Dedifferentiated amniotic fluid mesenchymal stem cell (primary cell): ENCODE results near the gene ALDH1L1.
A peak's percentile ranks its signal among the peaks of the same experiment; 100 is the strongest.

ENCODE experiments used
- DNase-seq: peaks from one replicate; pipeline ENCODE4 v3.0.0-alpha.2; 2016; ENCODE audit errors: extremely low spot score

The ALDH1L1 gene

DNA sequence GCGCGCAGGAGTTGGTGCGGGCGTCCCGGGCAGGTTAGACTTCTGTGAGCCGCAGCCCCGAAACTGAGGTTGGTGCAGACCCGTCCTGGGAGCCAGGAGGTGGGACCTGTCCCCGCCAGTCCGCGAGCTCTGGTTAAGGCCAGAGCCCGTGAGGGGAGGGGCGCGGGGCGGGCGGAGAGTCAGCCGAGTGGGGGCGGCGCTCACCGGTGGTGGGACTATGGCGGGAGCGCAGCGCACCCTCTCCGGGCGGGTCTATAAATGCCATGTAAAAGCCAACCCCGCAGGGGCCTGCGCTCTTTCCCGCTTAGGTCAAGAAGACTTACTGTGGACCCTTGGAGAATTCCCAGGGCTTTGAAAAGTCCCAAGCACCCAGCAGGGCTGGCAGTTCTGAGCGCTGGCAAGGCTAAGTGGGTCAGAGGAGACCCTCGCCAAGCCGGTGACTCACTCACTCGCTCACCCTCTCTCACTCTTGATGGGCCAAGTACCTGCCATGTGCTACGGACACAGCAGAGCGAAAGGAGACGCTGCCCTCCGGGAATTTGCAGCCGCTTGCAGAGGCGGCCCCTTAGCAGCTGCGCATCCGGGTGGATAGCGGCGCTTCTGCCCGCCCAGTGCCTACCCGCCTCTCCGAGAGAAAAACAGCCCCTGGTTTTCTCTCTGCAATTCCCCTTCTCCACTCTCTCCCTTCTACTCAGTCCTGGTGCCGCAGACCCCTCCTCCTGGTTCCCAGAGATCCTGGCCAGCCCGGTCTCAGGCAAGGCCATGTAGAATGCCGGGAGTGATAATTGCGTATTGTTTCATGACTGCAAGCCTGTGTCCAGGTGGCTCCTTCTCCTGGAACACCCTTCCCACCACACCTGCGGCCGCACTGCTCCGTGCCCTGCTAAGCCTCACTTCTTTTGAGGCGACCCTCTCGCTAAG lies at the start of gene ALDH1L1:
TSS of gene ALDH1L1 (minus strand) at position 110 of the 921 bp plus-strand sequence. CDS start 19,607 bp downstream, outside the sequence.
- DNase-seq: no peak

DNA sequence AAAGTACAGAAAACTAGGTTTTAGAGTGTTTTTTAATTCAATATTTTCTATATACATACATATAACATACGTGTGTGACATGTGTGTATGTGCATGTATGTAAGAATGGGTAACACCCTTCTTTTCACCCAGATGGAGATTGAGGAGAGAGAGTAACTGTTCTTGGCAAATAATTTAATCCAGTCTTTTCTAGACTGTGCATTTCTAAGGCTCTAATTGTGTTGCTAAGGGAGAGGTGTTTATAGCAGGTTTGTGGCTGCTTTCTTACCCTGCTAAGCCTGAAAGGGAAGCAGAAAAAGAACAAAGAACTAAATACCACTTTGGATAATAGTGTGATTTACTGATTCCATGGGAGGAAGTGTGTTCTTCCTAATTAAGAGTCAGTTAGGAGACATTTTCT lies 46.0 kb upstream of the ALDH1L1 start:
- DNase-seq: no peak

DNA sequence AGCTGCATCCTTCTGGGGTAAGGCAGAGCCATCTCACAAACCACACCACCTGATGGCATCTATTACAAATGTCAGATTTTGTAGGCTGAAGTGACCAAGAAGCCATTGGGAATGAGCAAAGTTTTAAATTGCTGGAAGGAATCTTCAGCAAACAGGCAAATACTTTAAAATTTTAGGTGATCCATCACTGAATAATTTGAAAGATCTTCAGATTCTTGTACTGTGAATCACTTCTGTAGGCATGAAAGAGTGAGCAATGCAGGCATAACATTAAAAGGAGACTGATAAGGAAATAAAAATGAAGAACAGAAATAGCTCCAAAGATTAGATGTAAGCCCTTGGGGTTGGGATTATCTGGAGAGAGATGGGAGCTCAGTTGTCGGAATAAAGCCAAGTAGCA lies 36.0 kb upstream of the ALDH1L1 start:
- no peak for DNase-seq

DNA sequence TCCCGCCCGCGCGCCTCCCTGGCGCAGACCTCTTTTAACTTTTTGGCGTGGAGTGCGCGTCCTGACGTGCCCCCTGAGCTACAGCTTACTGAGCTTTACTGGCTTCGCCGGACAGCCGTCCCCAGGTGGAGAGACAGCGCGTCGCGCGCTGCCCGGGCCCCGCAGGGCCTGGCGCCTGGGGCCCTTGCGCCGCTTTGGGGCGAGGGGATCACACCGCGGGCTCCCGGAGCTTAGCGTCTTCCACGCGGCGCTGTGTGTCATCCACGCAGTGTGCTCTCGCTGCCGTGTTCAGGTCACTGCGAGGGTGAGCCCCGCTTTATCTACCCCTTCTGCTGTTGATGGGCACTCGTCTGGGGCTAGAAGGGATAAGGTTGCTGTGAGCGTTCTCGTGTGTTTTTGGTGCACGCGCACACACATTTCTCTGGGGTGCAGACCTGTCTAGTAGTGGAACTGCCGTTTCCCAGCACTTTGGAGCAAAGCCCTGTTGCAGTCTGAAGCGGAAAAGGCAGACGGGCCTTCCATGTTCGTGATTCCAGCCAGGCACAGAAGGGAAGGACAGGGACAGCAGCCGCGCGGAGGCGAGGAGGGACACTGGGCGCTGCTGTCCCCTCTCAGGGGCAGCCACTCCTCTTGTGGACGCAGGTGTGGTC lies 33.1 kb upstream of the ALDH1L1 start:
- no peak for DNase-seq

DNA sequence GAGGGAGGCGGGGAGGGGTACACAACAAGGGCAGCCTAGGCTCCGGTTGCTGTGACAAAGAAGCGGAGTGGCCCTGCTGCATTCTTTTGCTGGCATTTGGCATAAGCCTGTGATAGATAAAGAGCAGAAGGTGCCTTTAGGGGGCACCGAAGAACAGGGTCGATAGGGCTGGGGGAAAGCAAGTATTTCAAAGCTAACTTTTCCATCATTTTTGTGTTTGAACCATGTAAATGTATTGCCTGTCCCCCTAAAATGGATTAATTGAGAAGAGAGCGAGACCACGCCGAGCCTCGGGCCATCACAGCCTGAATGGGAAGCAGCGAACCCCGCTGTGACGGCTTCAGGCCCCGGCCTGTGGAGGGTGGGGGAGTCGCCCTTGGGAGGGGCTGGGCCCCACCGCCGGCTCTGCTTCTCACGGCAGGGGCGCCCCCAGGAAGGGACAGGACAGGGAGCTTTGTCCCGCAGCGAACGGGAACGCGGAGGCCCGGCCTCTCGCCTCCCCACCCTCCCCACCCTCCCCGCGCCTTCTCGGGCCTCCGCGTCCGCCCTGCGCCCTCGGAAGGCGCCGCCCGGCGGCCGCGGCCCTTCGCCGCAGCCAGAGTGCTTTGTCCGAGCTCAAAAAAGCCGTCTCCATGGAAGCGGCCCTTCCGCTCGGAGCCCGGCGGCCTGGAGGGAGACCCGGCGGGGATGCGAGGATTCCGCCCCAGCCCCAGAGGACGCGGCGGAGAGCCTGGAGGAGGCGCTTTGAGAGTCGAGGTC lies 32.4 kb upstream of the ALDH1L1 start:
- no peak for DNase-seq

DNA sequence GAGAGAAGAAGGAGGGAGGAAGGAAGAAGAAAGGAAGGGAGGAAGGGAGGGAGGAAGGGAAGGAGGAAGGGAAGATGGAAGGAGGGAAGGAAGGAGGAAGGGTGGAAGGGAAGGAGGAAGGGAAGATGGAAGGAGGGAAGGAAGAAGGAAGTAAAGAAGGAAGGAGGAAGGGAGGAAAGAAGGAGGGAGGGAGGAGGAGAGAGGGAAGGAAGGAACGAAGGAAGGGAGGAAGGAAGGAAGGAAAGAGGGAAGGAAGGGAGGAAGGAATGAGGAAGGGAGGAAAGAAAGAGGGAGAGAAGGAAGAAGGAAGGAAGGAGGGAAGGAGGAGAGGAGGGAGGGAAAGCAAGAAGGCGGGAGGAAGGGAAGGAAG lies 31.8 kb upstream of the ALDH1L1 start:
- DNase-seq: no peak

DNA sequence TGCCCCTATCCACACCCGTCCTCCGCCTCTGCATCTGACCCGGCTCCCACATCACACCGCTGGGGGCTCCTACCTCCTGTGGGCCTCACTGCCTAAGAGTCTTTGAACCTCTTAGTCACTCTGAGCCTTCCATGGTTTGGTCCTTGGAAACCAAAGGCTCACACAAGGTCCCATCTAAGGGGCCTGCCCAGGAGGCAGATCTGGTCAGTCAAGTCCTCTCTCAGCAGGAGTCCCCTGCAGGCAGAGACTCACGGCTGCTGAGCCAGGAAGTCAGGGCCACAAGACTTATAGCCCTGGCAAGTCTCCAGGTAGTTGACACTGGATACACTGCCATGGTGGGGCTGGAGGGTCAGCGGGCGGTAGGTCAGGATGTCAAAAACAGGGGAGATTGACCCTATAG lies 31.2 kb upstream of the ALDH1L1 start:
- DNase-seq: no peak

DNA sequence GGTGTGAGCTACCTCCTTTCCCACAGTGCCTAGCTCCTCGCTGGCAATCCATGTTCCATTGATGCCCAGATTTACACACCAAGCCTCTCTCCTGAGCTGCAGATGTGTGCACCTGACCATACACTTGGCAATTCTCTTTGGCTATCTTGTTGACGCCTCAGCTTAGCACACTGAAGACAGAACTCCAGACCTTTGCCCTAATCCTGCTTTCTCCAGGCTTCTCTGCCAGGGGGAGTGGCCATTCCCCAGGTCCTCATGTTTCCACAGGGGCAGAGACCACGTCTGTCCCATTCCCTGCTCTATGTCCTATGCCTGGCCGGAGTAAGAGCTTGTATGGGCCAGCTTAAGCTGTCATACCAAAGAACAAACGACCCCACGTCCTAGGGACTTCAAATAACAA lies 30.2 kb upstream of the ALDH1L1 start:
- DNase-seq: no peak

DNA sequence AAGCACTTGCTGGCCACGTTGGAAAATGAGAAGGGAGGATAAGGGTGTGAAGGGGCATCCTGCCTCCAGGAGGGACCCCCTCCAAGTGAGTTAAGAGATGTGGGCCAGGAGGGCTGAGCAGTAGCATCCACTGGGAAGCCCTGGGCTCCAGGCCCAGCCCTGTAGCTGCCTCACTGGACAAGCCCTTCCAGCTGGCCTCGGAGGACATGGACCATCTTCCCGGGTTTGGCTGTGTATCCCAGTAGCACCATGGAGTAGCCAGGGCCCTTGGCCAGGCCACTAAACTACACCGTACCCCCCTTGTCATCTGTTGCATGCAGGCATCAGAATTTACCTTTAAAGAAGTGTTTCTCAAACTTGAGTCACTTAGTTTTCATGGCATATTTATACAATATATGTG lies 29.4 kb upstream of the ALDH1L1 start:
- no peak for DNase-seq

DNA sequence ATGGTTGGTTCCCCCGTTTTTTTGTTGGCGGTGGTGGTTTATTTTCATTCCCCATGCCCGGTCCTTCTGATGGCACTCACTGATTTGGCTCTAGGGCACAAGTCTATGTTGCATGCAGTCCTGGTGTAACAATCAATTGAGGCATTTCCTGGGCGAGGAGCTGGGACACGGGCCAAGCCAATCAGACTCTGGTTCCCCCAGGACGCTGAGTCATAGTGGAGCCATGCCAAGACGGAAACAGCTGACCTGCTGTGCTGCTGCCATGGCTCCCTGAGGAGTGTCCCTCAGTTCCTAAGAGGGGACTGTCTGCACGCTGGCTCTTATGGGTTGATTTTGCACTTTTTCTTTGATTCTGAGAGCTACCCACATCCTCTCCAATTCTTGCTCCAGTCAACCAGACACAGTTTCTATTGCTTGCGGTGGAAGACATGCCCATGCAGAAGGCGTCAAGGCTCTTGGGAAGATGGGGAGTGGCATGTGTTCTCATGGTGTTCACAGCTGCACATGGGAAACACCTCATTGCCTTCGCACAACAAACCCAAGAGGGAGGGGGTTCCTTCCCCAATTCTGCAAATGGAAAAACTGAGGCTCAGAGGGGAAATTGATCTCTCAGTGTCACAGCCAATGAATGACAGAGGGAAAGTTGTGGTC lies 28.3 kb upstream of the ALDH1L1 start:
- DNase-seq: peak; percentile 72

DNA sequence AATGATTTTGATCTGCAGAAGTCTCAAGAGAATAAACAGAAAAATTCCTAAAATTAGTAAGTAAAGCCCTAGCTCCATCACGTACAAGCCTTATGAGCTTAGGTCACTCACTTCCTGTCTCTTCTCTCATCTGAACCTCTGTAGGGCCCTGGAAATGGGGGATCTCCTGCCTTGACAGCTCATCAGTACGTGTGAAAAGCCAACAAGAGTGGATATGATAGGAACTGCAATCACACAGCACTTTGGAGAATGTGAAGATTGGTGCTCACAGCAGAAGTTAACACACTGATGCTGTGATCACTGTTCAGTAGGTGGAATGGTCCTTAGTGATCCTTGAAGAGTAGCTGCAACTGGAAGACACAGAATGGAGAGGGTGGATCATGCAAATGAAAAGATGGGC lies 27.8 kb upstream of the ALDH1L1 start:
- DNase-seq: no peak

DNA sequence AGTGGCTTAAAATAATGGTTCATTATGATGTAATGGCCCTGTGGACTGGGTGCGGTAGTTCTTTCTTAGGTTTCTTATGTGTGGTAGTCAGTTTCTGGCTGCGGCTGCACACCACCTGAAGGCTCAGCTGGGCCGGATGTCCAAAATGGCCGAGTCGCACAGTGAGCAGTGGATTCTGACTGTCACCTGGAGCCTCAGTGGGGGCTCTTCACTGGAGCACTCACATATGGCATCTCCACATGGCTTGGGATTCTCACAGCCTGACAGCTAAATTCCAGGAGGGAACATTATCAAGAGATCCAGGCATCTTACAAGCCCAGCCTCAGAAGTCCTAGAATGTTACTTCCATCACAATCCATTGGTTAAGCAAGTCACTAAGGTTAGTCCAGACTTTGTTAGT lies 26.8 kb upstream of the ALDH1L1 start:
- DNase-seq: no peak

DNA sequence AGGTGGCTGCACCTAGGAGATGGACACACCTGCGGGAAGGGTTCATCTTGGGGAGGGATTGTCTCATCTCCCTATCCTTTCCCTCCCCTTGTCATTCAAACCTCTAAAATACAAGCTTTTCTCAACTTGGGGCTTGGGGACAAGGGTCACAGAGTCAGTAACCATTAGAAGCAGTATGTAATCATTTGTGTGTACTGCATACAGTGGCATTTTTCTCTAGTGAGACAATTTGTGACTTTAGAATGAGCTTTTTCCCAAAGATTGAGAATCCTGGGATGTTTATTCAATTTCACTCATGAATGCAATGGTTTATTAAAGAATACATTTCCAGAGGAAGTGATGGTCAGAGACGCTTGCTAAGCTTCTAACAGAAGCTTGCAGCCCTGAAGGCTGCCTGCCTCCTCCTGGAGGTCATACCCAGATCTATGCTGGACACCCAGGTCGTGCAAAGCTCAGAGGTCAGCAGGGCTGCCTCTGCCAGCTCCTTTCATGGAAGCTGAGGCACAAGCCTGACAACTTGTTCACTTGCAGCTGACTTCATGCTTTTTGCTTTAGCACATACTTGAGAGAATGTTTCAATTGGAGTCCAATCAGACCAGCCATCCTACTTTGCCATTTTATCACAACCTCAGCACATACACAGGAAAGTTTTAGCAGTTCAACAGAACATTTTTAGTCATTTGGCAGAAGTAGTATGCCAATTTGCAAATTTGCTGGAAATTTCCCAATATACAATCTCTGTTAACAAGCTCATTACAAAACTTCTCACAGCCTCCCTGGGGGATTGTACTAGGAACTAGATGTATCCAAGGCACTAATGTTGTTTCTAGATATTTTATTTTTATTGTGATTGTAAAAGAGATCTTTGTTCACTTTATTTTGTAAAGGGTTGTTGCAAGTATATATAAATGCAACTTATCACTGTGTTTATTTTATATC lies 25.6 kb upstream of the ALDH1L1 start:
- DNase-seq: no peak

DNA sequence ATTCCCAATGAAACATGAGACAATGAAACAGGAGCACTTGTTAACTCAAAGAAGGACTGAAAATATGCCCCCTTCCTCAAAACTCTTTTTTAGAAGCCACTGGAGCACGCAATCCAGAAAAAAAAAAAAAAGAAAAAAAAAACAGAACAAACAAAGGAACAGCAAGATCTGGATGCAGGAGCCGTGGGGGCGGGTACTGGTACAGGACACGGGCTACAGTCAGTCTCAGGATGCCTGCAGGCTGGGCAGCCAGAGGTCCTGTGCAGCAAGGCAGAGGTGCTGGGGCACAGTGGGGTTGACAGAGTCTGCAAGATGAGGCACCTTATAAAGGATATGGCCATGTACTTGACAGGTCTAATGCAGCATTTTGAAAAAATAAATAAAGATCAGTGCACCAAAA lies 22.3 kb upstream of the ALDH1L1 start:
- DNase-seq: no peak

DNA sequence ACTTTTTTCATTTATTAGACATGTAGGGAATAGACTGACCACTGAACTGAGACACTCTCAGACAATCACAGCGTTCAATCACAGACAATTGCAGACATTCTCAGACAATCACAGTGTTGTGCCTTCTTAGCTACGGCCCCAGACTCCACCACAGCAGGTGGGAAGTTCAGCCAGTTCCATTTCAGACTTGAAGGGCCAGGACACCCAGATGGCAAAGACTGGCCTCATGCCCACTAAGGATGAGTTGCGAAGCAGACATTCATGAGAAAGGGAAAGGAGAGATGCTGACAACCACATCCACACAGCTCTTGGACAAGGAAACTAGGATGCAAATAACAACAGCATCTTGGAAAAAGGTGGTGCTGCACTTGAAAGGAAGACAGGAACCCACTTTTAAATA lies 21.9 kb upstream of the ALDH1L1 start:
- DNase-seq: no peak

DNA sequence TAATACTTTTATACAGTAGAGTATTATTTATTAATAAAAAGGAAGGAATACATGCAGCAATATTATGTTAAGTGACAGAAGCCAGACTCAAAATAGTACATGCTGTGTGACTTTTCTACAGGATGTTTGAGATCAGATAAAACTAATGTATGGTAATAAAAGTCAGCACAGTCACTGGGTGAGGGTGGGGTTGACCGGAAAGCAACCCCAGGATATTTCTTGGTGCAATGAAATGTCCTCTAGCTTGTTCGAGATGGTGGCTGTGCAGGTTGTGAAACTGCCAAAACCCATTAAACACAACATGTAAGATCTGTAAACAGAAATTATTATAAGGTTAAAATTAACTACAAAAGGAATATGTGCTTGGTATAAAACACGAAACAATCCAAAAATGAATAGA lies 20.8 kb upstream of the ALDH1L1 start:
- no peak for DNase-seq

DNA sequence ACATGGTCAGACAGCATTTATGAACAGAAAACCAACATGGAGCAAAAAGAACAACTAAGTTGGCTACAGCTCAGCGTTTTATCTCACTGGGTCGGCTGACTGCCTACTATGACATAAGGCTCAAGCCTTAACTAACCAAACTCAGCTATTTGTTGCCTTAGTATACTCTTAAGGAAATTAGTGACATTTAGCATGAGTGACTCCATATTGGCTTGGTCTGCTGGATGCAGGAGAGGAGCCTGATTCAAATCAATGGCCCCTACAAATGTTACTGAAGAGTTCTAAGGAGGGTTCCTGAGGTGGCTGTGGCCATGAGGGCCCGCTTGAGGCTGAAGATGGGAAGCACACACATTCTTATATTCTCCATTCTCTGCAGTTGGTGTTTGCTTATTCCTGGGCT lies 20.1 kb upstream of the ALDH1L1 start:
- DNase-seq: no peak

DNA sequence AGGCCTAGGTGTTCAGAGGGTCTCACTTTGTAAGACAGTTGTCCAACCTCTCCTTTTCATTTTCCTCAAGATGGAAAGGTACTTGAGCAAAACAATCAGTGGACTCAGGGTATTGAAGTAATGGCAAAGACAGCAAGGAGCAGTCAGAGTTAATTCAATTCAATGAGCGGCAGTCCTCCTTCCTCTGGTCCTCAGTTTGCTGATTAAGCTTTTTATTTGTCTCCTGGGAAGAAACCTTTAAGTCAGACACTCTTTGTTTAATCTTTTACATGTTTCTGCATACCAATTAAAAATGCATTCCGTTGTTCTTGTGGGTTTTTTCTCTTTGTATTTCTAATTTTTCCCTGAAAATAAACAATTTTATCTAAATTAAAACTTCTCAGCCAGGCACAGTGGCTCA lies 18.9 kb upstream of the ALDH1L1 start:
- no peak for DNase-seq

DNA sequence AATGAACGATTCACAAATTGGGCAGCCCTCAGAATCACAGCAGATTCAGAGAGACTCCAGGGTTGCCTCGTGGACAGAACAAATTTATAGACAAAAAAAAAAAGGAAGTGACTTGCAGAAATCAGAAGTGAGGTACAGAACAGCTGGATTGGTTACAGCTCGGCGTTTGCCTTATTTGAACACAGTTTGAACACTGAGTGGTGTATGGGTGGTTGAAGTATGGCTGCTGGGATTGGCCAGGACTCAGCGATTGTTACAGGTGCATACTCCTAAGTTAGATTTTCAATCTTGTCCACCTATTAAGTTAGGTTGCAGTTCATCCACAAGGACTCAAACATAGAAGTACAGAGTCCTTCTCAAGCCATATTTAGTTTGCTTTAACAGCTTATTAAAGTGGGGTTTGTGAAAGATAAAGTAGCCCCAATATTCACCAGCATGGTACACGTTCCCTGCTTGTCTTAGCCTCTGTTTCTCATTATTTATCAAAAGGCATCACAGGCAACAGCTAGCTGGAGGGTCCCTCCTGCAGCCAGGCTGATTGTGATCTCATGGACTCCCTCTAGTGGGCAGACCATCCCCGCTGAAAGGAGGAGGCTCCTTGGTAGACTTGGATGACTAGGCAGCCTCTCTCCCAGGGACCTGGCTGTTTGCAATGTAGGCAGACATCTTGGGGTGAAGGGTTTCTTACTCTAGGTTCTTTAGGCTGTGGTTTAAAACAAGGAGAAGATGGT lies 17.6 kb upstream of the ALDH1L1 start:
- peak; percentile 40 for DNase-seq

DNA sequence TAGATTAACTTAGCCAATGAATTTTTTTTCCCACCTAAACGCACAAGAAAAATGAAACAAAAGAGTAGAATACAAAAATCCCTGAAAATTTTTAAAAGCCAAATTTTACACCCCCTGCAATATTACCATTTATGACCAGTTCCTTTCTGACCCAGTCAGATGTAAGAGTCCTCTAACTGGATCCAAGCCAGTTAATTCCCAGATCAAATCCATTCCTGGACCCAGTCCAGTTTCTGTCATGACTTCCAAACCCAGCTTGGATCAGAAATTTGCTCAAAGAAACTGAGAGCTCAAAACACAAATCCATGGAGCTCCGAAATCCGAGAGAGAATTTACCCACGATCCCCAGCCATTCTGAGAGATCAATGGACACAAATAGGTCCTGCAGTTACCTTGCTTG lies 17.0 kb upstream of the ALDH1L1 start:
- DNase-seq: no peak
